ENCODE results near the gene ENC1. TPM values are rescaled to one million over a fixed set of nuclear protein-coding genes. Genes with fewer than 3 reads are reported as not detected.

The ENC1 gene
- polyA plus RNA-seq, 1 donor (not counting 4 experiments of a cell fraction or from before 2014, with no cell fraction given) = 68.1 TPM

GRCh38 chr5:74649421-74649973 lies 9.0 kb upstream of the ENC1 start:
- H3K9me1 ChIP-seq (ENCODE audit: control insufficient read depth, extremely low read depth, insufficient read depth, low read length) = no peaks in the 10 kb centered on the region
- TF ChIP-seq EZH2 (IDR thresholded peaks at IDR 0.05; ENCODE audit: low read length) = no peak
- TF ChIP-seq CTCF (optimal IDR thresholded peaks at IDR 0.05 in 1 of 3, IDR thresholded peaks at IDR 0.05 in 1 of 3, conservative IDR thresholded peaks at IDR 0.05 in 1 of 3; ENCODE audit: extremely low read depth in 1 of 3, insufficient read depth in 2 of 3, low read length in 3 of 3) = no peak
- H3K9me3 ChIP-seq (ENCODE audit: control insufficient read depth, low read depth, low read length) = no peaks in the 10 kb centered on the region
- no peaks in the 10 kb centered on the region for H3K79me2 ChIP-seq (ENCODE audit: control insufficient read depth, insufficient read depth, low read length)
- no peaks in the 10 kb centered on the region for H3K36me3 ChIP-seq (ENCODE audit: control insufficient read depth in 2 of 2, extremely low read depth in 1 of 2, insufficient read depth in 2 of 2, low read length in 2 of 2)
- H3K4me2 ChIP-seq (ENCODE audit: control insufficient read depth, extremely low read depth, insufficient read depth, low read depth, low read length) = no peak overlapping the region
- H2AFZ ChIP-seq (ENCODE audit: control insufficient read depth, low read length) = no peak overlapping the region
- H3K4me3 ChIP-seq (ENCODE audit: control insufficient read depth in 2 of 3, extremely low read depth in 1 of 3, insufficient read depth in 2 of 3, low read depth in 1 of 3, low read length in 3 of 3) = no peak overlapping the region
- no peak overlapping the region for H3K9ac ChIP-seq (ENCODE audit: control insufficient read depth, extremely low read depth, insufficient read depth, low read length)
- FAIRE-seq (no peak), DNase-seq (ENCODE audit: low read depth, low spot score) (no peak)
- no peaks in the 10 kb centered on the region for H3K27me3 ChIP-seq (ENCODE audit: control insufficient read depth, extremely low read depth, insufficient read depth, low read length)
- peaks cover 36% of the 10 kb centered on the region for H3K4me1 ChIP-seq (ENCODE audit: control insufficient read depth, extremely low read depth, insufficient read depth, low read length)
- no peaks in the 10 kb centered on the region for H4K20me1 ChIP-seq (ENCODE audit: control insufficient read depth, extremely low read depth, insufficient read depth, low read length)
- dilution Hi-C loops (cut with MboI; ENCODE audit: extremely low pct_ligation_motif_present, low sequenced_read_pairs) = no loop called here
- no peak overlapping the region for H3K27ac ChIP-seq (ENCODE audit: control insufficient read depth, insufficient read depth, low read length)

DNA sequence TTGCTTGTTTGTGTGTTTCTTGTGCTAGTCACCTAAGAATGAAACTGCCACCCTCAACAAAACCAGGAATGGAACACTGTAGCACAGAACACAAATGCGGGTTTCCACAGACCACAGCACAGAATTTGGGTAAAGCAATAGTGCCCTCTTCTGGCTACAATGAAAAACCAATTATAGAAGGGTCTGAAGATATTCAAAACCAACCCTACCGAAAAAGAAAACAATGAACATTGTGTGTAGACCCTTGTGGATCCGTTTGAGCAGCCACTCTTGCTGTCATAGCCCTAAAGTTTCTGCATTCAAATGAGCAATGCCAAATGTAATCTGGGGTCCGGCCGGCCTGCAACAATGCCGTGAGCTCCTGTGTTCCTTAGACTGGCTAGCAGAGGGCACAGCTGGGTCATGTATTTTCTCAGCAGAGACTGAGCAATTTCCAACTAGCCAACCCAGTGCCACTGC lies 8.3 kb upstream of the ENC1 start:
- H3K4me1 ChIP-seq (ENCODE audit: control insufficient read depth, extremely low read depth, insufficient read depth, low read length) = peaks cover 40% of the 10 kb centered on the region
- H3K9me3 ChIP-seq (ENCODE audit: control insufficient read depth, low read depth, low read length) = no peaks in the 10 kb centered on the region
- no peaks in the 10 kb centered on the region for H4K20me1 ChIP-seq (ENCODE audit: control insufficient read depth, extremely low read depth, insufficient read depth, low read length)
- H3K27me3 ChIP-seq (ENCODE audit: control insufficient read depth, extremely low read depth, insufficient read depth, low read length) = no peaks in the 10 kb centered on the region
- H3K9me1 ChIP-seq (ENCODE audit: control insufficient read depth, extremely low read depth, insufficient read depth, low read length) = no peaks in the 10 kb centered on the region
- H2AFZ ChIP-seq (ENCODE audit: control insufficient read depth, low read length) = peak overlapping the region; percentile 32
- peak; percentile 55 to 62 (median 59) for TF ChIP-seq CTCF (optimal IDR thresholded peaks at IDR 0.05 in 1 of 3, IDR thresholded peaks at IDR 0.05 in 1 of 3, conservative IDR thresholded peaks at IDR 0.05 in 1 of 3; ENCODE audit: extremely low read depth in 1 of 3, insufficient read depth in 2 of 3, low read length in 3 of 3)
- TF ChIP-seq EZH2 (IDR thresholded peaks at IDR 0.05; ENCODE audit: low read length) = no peak
- FAIRE-seq (peak; percentile 79), DNase-seq (ENCODE audit: low read depth, low spot score) (no peak)
- no peak overlapping the region for H3K27ac ChIP-seq (ENCODE audit: control insufficient read depth, insufficient read depth, low read length)
- H3K36me3 ChIP-seq (ENCODE audit: control insufficient read depth in 2 of 2, extremely low read depth in 1 of 2, insufficient read depth in 2 of 2, low read length in 2 of 2) = no peaks in the 10 kb centered on the region
- dilution Hi-C loops (cut with MboI; ENCODE audit: extremely low pct_ligation_motif_present, low sequenced_read_pairs) = no loop called here
- H3K9ac ChIP-seq (ENCODE audit: control insufficient read depth, extremely low read depth, insufficient read depth, low read length) = no peak overlapping the region
- H3K79me2 ChIP-seq (ENCODE audit: control insufficient read depth, insufficient read depth, low read length) = no peaks in the 10 kb centered on the region
- H3K4me2 ChIP-seq (ENCODE audit: control insufficient read depth, extremely low read depth, insufficient read depth, low read depth, low read length) = no peak overlapping the region
- H3K4me3 ChIP-seq (ENCODE audit: control insufficient read depth in 2 of 3, extremely low read depth in 1 of 3, insufficient read depth in 2 of 3, low read depth in 1 of 3, low read length in 3 of 3) = no peak overlapping the region
